Gastrocnemius medialis (tissue), 4 donors: ENCODE measurements around the gene PDF.

Experiments used
- POLR2A ChIP-seq, 2 donors: fragments of 450-650 bp; IDR thresholded peaks; one replicate each; pipeline ENCODE4 v1.6.1; 2017; ENCODE audit warnings: antibody characterized with exemption in 2 of 2, mild to moderate bottlenecking in 2 of 2, moderate library complexity in 2 of 2
- TF ChIP-seq, protein P1 (sequence below), 5 experiments: fragments of 450-650 bp in 3 of 5; fragments of 200-600 bp in 2 of 5; sonication (generic) in 2 of 5; IDR thresholded peaks in 4 of 5; conservative IDR thresholded peaks in 1 of 5; 1 replicate in 4 of 5; 2 replicates in 1 of 5; pipeline ENCODE4 v1.5.1; 2016 to 2019; ENCODE audit warnings: antibody characterized with exemption in 5 of 5, mild to moderate bottlenecking in 3 of 5, moderate library complexity in 3 of 5

DNA sequence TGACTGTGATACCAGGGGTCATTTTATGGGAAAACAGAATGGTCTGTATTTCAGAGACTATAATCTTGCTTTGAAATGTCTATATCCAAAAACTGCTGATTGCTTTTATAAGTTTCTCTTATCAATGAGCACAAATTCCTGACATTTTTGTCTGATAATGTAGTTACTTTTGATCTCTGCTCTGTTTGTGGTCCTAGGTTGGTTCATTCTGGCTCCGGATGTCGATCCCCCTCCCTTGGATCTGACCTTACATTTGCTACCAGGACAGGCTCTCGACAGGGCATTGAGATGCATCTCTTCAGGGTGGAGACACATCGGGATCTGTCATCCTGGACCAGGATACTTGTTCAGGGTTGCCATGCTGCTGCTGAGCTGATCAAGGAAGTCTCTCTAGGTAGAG is 46.5 kb downstream of the PDF start:
- TF ChIP-seq, protein P1, sequence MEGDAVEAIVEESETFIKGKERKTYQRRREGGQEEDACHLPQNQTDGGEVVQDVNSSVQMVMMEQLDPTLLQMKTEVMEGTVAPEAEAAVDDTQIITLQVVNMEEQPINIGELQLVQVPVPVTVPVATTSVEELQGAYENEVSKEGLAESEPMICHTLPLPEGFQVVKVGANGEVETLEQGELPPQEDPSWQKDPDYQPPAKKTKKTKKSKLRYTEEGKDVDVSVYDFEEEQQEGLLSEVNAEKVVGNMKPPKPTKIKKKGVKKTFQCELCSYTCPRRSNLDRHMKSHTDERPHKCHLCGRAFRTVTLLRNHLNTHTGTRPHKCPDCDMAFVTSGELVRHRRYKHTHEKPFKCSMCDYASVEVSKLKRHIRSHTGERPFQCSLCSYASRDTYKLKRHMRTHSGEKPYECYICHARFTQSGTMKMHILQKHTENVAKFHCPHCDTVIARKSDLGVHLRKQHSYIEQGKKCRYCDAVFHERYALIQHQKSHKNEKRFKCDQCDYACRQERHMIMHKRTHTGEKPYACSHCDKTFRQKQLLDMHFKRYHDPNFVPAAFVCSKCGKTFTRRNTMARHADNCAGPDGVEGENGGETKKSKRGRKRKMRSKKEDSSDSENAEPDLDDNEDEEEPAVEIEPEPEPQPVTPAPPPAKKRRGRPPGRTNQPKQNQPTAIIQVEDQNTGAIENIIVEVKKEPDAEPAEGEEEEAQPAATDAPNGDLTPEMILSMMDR (IDR thresholded peaks at IDR 0.05 in 4 of 5, conservative IDR thresholded peaks at IDR 0.05 in 1 of 5): no peak
- no peak for TF ChIP-seq POLR2A (IDR thresholded peaks at IDR 0.05)
